GM08714 (cell line): ENCODE data around the gene SRSF9.

Source experiments
- H3K4me3 ChIP-seq: fragments of 200-500 bp; sonication (Bioruptor generic); 2 replicates; pipeline ENCODE4 v1.5.1; 2014; ENCODE audit warnings: mild to moderate bottlenecking, low read length, inconsistent platforms
- ZNF274 ChIP-seq: IDR thresholded peaks from 2 replicates; pipeline ENCODE4 v1.6.1; 2012; ENCODE audit warnings: mild to moderate bottlenecking, low read depth, low read length

Gene SRSF9

GRCh38 chr12:120417917-120418580 is 51.5 kb downstream of the SRSF9 start:
- no peak overlapping the region for H3K4me3 ChIP-seq
- no peak for TF ChIP-seq ZNF274

- TF ChIP-seq ZNF274 = no peak
- H3K4me3 ChIP-seq = no peak overlapping the region
Observed at GRCh38 chr12:120416490-120417216, 52.9 kb downstream of the SRSF9 start.

DNA sequence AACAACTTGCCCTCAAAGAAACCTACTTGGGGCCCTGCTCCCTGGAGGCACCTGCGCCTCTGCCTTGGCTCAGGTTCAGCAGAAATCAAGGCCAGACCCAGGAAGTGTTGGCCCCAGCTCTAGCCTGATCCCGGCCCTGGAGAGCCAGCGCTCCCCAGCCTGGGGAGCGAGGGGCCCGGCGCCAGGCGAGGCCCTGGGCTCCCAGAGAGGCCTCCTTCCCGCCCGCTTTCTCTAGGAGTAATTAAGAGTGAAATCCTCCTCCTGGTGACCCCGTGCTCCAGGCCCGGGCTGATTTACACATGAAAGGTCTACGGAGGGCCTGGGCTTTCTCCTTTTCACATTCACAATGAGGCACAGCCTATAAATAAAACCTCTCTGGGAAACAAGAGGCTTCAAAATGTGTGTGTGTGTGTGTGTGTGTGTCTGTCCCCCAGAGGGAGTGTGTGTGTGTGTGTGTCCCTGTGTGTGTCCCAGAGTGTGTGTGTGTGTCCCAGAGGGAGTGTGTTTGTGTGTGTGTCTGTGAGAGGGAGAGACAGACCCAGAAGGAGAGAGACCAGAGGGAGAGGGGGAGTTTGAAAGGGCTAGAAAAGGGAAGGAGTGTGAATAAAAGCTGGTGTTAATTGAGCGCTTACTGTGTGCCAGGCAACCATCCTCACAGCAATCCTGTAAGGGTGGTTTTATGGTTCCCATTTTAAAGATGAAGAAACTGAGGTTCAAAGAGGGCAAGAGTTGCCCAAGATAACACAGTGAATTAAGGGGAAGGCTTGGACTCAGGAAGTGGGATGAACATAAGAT is 55.5 kb downstream of the SRSF9 start:
- no peak overlapping the region for H3K4me3 ChIP-seq
- no peak for TF ChIP-seq ZNF274

DNA sequence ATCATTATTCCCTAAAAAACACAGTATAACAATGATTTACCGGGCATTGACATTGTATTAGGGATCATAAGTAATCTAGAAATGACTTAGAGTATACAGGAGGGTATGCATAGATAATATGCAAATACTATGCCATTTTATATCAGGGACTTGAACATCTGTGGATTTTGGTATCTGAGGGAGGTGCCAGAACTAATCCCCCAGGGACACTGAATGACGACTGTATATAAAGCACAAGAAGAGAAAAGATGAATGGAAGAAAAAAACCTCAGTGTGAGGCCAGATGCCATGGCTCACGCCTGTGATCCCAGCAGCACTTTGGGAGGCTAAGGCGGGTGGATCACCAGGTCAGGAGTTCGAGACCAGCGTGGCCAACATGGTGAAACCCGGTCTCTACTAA is 57.1 kb downstream of the SRSF9 start:
- H3K4me3 ChIP-seq = no peak overlapping the region
- no peak for TF ChIP-seq ZNF274
